Measurements from ENCODE around the gene PLA2G4F.

Gene PLA2G4F

DNA sequence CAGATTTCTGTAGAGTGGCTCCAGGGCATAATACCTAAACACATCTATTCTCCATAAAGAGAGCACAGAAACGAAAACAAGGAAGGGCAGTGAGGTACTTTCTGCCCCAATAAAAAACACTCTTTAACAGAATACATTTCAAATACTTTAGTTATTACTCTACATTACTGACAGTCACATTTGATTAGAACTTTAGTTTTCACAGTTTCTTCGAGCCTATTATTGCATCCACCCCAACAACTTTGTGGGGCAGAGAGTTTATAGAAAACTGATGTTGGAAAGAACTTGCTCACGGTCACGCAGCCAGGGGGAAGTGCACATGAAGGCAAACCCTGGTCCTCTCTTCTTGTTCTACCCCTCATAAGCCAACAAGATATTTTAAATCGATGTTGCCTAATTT is 42.7 kb upstream of the PLA2G4F start:
- Histone ChIP-seq H3K23ac (ENCODE audit: low read depth, low read length, poor library complexity) (no peak overlapping the region), H2BK5ac (ENCODE audit: low read length) (no peak overlapping the region), H2AK5ac (ENCODE audit: low read depth, low read length) (no peak overlapping the region), H3K36me3 (replicated peaks in 1 of 2; ENCODE audit: control insufficient read depth in 2 of 2, insufficient read depth in 2 of 2, low read length in 2 of 2) (peaks cover 2 to 42% of the 10 kb centered on the region in 2 donors), H3K18ac (ENCODE audit: low read length) (no peak overlapping the region), H2BK15ac (ENCODE audit: low read length) (no peak overlapping the region), H4K8ac (ENCODE audit: low read depth, low read length) (no peak overlapping the region), H2BK12ac (ENCODE audit: low read length) (no peak overlapping the region), H3K4me2 (ENCODE audit: insufficient read depth, low read length, poor library complexity, severe bottlenecking) (no peak overlapping the region), H3K4ac (ENCODE audit: low read length) (no peak overlapping the region), H3K27ac (replicated peaks; ENCODE audit: low read length) (no peak overlapping the region), H3K27me3 (ENCODE audit: control insufficient read depth in 3 of 3, insufficient read depth in 3 of 3, low read depth in 1 of 3, low read length in 3 of 3) (no peaks in the 10 kb centered on the region), H2BK120ac (ENCODE audit: low read depth, low read length) (no peak overlapping the region), H3K14ac (ENCODE audit: low read length) (no peak overlapping the region), H3K4me1 (ENCODE audit: control insufficient read depth in 2 of 2, insufficient read depth in 1 of 2, low read depth in 1 of 2, low read length in 2 of 2) (no peaks in the 10 kb centered on the region), H3K79me1 (ENCODE audit: low read depth, low read length) (peaks cover 4% of the 10 kb centered on the region), H3K4me3 (ENCODE audit: low read length in 2 of 2) (no peak overlapping the region), H3K9me3 (replicated peaks in 1 of 2; ENCODE audit: control insufficient read depth in 2 of 2, insufficient read depth in 1 of 2, low read depth in 1 of 2, low read length in 2 of 2) (peaks cover 0 to 4% of the 10 kb centered on the region in 2 donors), H4K91ac (ENCODE audit: low read depth, low read length, poor library complexity) (no peak overlapping the region), H3K9ac (ENCODE audit: low read depth, low read length, poor library complexity) (no peak overlapping the region), H2AFZ (ENCODE audit: low read length) (no peak overlapping the region)
- no peak for DNase-seq (ENCODE audit: low spot score)
- no CpG with 5 or more reads among the region's 5 CpGs for whole genome bisulfite sequencing, 2 donors (ENCODE audit: extremely low coverage in 2 of 2, insufficient read length in 2 of 2, insufficient replicate concordance in 1 of 2)

DNA sequence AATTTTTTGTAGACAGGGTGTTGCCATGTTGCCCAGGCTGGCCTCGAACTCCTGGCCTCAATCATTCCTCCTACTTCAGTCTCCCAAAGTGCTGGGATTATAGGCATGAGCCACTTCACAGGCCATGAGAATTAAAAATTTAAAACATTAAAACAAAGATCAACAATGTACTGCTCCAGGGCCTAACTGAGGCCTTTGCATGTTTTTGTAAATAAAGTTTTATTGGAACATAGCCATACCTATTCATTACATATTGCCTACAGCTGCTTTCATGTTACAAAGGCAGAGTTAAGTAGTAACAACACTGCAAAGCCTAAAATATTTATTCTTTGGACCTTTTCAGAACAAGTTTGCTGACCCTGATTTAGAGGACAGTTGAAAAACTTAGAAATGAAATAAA is 42.1 kb upstream of the PLA2G4F start:
- no CpG with 5 or more reads among the region's 1 CpG for WGBS, 2 donors (ENCODE audit: extremely low coverage in 2 of 2, insufficient read length in 2 of 2, insufficient replicate concordance in 1 of 2)
- DNase-seq (ENCODE audit: low spot score): no peak

DNA sequence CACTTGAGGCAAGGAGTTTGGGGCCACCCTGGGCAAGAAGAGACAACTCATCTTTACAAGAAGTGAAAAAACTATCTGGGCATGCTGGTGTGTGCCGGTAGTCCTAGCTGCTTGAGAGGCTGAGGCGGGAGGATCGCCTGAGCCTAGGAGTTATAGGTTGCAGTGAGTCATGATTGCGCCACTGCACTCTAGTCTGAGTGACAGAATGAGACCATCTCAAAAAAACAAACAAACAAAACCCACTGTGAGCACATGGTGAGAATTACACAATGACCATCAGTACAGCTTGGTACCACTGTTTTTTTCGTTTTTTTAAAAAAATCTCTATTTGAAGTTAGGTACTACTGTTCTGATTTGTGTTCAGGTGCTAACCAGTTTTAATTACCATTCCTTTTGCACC is 38.1 kb upstream of the PLA2G4F start:
- DNase-seq (ENCODE audit: low spot score): no peak
- Histone ChIP-seq H2BK5ac (ENCODE audit: low read length) (no peak overlapping the region), H3K27ac (replicated peaks; ENCODE audit: low read length) (no peak overlapping the region), H3K4me1 (ENCODE audit: control insufficient read depth in 2 of 2, insufficient read depth in 1 of 2, low read depth in 1 of 2, low read length in 2 of 2) (no peaks in the 10 kb centered on the region), H3K18ac (ENCODE audit: low read length) (no peak overlapping the region), H2BK12ac (ENCODE audit: low read length) (no peak overlapping the region), H3K36me3 (replicated peaks in 1 of 2; ENCODE audit: control insufficient read depth in 2 of 2, insufficient read depth in 2 of 2, low read length in 2 of 2) (peaks cover 3 to 49% of the 10 kb centered on the region in 2 donors), H2BK120ac (ENCODE audit: low read depth, low read length) (no peak overlapping the region), H3K23ac (ENCODE audit: low read depth, low read length, poor library complexity) (no peak overlapping the region), H4K91ac (ENCODE audit: low read depth, low read length, poor library complexity) (no peak overlapping the region), H2BK15ac (ENCODE audit: low read length) (no peak overlapping the region), H3K4me2 (ENCODE audit: insufficient read depth, low read length, poor library complexity, severe bottlenecking) (no peak overlapping the region), H3K14ac (ENCODE audit: low read length) (no peak overlapping the region), H2AK5ac (ENCODE audit: low read depth, low read length) (no peak overlapping the region), H3K79me1 (ENCODE audit: low read depth, low read length) (no peaks in the 10 kb centered on the region), H3K4ac (ENCODE audit: low read length) (no peak overlapping the region), H3K27me3 (ENCODE audit: control insufficient read depth in 3 of 3, insufficient read depth in 3 of 3, low read depth in 1 of 3, low read length in 3 of 3) (no peaks in the 10 kb centered on the region), H3K4me3 (ENCODE audit: low read length in 2 of 2) (no peak overlapping the region), H3K9ac (ENCODE audit: low read depth, low read length, poor library complexity) (no peak overlapping the region), H3K9me3 (replicated peaks in 1 of 2; ENCODE audit: control insufficient read depth in 2 of 2, insufficient read depth in 1 of 2, low read depth in 1 of 2, low read length in 2 of 2) (peaks cover 0 to 4% of the 10 kb centered on the region in 2 donors), H2AFZ (ENCODE audit: low read length) (no peak overlapping the region), H4K8ac (ENCODE audit: low read depth, low read length) (no peak overlapping the region)
- WGBS, 2 donors (ENCODE audit: extremely low coverage in 2 of 2, insufficient read length in 2 of 2, insufficient replicate concordance in 1 of 2): no CpG with 5 or more reads among the region's 5 CpGs

More for the DNA sequence above, 42.1 kb upstream of the PLA2G4F start:
- no peaks in the 10 kb centered on the region for H3K79me1 ChIP-seq (ENCODE audit: low read depth, low read length)
- no peaks in the 10 kb centered on the region for H3K27me3 ChIP-seq (ENCODE audit: control insufficient read depth in 3 of 3, insufficient read depth in 3 of 3, low read depth in 1 of 3, low read length in 3 of 3)
- H2BK5ac ChIP-seq (ENCODE audit: low read length): no peak overlapping the region
- no peak overlapping the region for H2AK5ac ChIP-seq (ENCODE audit: low read depth, low read length)
- peaks cover 0 to 4% of the 10 kb centered on the region in 2 donors for H3K9me3 ChIP-seq (replicated peaks in 1 of 2; ENCODE audit: control insufficient read depth in 2 of 2, insufficient read depth in 1 of 2, low read depth in 1 of 2, low read length in 2 of 2)
- no peak overlapping the region for H2BK12ac ChIP-seq (ENCODE audit: low read length)
- H3K4me2 ChIP-seq (ENCODE audit: insufficient read depth, low read length, poor library complexity, severe bottlenecking): no peak overlapping the region
- H3K23ac ChIP-seq (ENCODE audit: low read depth, low read length, poor library complexity): no peak overlapping the region
- no peak overlapping the region for H2BK15ac ChIP-seq (ENCODE audit: low read length)
- no peak overlapping the region for H3K14ac ChIP-seq (ENCODE audit: low read length)
- no peak overlapping the region for H3K18ac ChIP-seq (ENCODE audit: low read length)
- no peak overlapping the region for H4K91ac ChIP-seq (ENCODE audit: low read depth, low read length, poor library complexity)
- H3K4me1 ChIP-seq (ENCODE audit: control insufficient read depth in 2 of 2, insufficient read depth in 1 of 2, low read depth in 1 of 2, low read length in 2 of 2): no peaks in the 10 kb centered on the region
- H2AFZ ChIP-seq (ENCODE audit: low read length): no peak overlapping the region
- H3K27ac ChIP-seq (replicated peaks; ENCODE audit: low read length): no peak overlapping the region
- H3K36me3 ChIP-seq (replicated peaks in 1 of 2; ENCODE audit: control insufficient read depth in 2 of 2, insufficient read depth in 2 of 2, low read length in 2 of 2): peaks cover 0 to 39% of the 10 kb centered on the region in 2 donors
- H4K8ac ChIP-seq (ENCODE audit: low read depth, low read length): no peak overlapping the region
- H3K4me3 ChIP-seq (ENCODE audit: low read length in 2 of 2): no peak overlapping the region
- H2BK120ac ChIP-seq (ENCODE audit: low read depth, low read length): no peak overlapping the region
- no peak overlapping the region for H3K9ac ChIP-seq (ENCODE audit: low read depth, low read length, poor library complexity)
- no peak overlapping the region for H3K4ac ChIP-seq (ENCODE audit: low read length)

DNA sequence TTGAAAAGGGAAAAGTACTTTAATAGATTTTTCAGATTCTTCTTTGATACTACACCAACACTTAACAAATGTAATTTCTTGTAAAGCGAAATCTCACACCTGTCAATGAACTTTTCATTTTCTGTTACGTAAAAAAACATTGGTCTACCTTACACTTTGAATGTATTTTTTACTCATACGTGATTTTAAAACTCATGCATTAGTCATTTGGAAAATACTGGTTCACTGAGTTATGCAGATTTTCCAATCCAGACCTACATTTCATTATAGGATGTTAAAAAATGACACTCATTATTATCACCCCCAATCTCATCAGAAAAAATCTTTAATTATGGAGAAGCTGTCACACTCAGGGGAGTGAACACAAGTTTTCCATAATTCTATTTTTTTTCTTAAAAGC is 36.9 kb upstream of the PLA2G4F start:
- no peak overlapping the region for H3K4me3 ChIP-seq (ENCODE audit: low read length in 2 of 2)
- no peak overlapping the region for H3K4me2 ChIP-seq (ENCODE audit: insufficient read depth, low read length, poor library complexity, severe bottlenecking)
- H4K91ac ChIP-seq (ENCODE audit: low read depth, low read length, poor library complexity): no peak overlapping the region
- H3K23ac ChIP-seq (ENCODE audit: low read depth, low read length, poor library complexity): no peak overlapping the region
- H3K27ac ChIP-seq (replicated peaks; ENCODE audit: low read length): no peak overlapping the region
- H3K4me1 ChIP-seq (ENCODE audit: control insufficient read depth in 2 of 2, insufficient read depth in 1 of 2, low read depth in 1 of 2, low read length in 2 of 2): no peaks in the 10 kb centered on the region
- H2BK12ac ChIP-seq (ENCODE audit: low read length): no peak overlapping the region
- no peak overlapping the region for H2BK5ac ChIP-seq (ENCODE audit: low read length)
- H4K8ac ChIP-seq (ENCODE audit: low read depth, low read length): no peak overlapping the region
- H3K36me3 ChIP-seq (replicated peaks in 1 of 2; ENCODE audit: control insufficient read depth in 2 of 2, insufficient read depth in 2 of 2, low read length in 2 of 2): peaks cover 3 to 49% of the 10 kb centered on the region in 2 donors
- H3K4ac ChIP-seq (ENCODE audit: low read length): no peak overlapping the region
- no peak overlapping the region for H2AK5ac ChIP-seq (ENCODE audit: low read depth, low read length)
- no peaks in the 10 kb centered on the region for H3K79me1 ChIP-seq (ENCODE audit: low read depth, low read length)
- H3K9me3 ChIP-seq (replicated peaks in 1 of 2; ENCODE audit: control insufficient read depth in 2 of 2, insufficient read depth in 1 of 2, low read depth in 1 of 2, low read length in 2 of 2): peaks cover 0 to 4% of the 10 kb centered on the region in 2 donors
- no peaks in the 10 kb centered on the region for H3K27me3 ChIP-seq (ENCODE audit: control insufficient read depth in 3 of 3, insufficient read depth in 3 of 3, low read depth in 1 of 3, low read length in 3 of 3)
- H2AFZ ChIP-seq (ENCODE audit: low read length): no peak overlapping the region
- H3K18ac ChIP-seq (ENCODE audit: low read length): no peak overlapping the region
- DNase-seq (ENCODE audit: low spot score): no peak
- WGBS, 2 donors (ENCODE audit: extremely low coverage in 2 of 2, insufficient read length in 2 of 2, insufficient replicate concordance in 1 of 2): no CpG with 5 or more reads among the region's 3 CpGs
- H3K9ac ChIP-seq (ENCODE audit: low read depth, low read length, poor library complexity): no peak overlapping the region
- no peak overlapping the region for H2BK120ac ChIP-seq (ENCODE audit: low read depth, low read length)
- no peak overlapping the region for H3K14ac ChIP-seq (ENCODE audit: low read length)
- no peak overlapping the region for H2BK15ac ChIP-seq (ENCODE audit: low read length)

Data from neuronal stem cell (in vitro differentiated cells).